HG02588 (cell line): ENCODE data around the gene MAGI2.

Experiments
- ATAC-seq: cut with Tn5 transposase; IDR thresholded peaks from one replicate; pipeline ENCODE4 v1.9.1; 2021; ENCODE audit warnings: mild to moderate bottlenecking, moderate library complexity; ENCODE audit not compliant: unreplicated experiment

The MAGI2 gene

DNA sequence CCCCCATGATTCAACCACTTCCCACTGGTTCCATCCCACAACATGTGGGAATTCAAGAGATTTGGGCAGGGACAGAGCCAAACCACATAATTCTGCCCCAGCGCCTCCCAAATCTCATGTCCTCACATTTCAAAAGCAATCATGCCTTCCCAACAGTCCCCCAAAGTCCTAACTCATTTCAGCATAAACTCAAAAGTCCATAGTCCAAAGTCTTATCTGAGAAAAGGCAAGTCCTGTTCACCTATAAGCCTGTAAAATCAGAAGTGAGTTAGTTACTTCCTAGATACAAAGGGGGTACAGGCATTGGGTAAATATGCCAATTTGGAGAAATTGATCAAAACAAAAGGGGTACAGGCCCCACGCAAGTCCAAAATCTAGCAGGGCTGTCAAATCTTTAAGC is 272.9 kb downstream of the MAGI2 start:
- no peak for ATAC-seq

DNA sequence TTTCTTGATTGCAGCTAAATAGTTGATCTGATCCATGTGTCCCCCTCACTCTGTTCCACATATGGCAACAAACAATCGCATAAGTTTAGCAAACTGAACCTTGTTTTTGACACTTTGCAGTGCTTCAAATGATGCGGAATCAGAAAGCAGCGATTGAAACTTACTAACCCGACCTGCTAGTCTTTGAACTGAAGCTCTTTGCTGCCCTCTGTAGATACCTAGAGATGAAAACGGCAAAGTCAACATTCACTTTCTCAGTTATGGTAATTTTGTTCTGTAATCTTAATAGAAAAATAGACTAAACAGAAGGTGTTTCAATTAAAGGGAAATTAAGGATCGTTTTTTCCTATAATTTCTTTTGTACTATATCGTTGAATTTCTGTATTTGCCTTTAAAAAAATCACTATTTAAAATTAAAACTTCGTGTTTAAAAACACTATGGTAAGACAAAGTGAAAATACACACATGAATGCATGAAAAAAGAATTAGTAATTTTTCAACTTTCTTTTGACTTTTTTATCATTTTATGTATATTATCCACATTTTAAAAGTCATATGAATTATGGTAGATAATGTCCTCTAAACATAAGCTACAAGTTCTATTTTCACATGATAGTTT is 276.5 kb downstream of the MAGI2 start:
- no peak for ATAC-seq

DNA sequence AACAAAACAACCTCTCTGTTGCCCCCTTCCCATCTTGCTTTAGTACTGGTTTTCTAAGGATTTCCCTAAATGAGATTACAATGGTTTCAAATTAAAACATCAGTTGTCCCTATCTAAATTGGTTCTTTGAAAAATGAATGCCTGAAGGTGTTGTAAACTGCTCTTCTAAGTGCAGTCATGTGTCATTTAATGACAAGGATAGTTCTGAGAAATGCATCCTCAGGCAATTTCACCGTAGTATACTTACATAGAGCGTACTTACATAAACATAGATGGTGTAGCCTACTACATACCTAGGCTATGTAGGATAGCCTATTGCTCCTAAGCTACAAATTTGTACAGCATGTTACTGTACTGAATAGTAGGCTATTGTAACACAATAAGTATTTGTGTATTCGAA is 278.1 kb downstream of the MAGI2 start:
- ATAC-seq = no peak

DNA sequence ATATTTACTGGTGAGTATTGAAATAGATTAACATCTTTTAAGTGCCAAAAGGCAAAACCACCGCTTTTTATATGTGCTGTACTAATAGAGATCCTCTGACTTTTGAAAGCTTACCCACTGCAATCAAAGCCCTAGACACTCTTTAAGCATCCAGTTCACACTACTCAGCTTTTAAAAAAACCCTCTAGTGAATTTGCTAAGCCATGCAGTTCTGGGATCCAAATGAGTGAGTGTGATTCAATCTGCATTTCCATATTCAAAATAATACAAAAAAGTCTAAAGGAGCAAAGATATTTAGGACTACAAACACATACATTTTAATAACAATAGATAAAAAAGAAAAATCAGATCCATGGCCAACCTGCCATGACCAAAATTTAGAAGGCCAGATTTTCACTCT is 288.2 kb downstream of the MAGI2 start:
- no peak for ATAC-seq

DNA sequence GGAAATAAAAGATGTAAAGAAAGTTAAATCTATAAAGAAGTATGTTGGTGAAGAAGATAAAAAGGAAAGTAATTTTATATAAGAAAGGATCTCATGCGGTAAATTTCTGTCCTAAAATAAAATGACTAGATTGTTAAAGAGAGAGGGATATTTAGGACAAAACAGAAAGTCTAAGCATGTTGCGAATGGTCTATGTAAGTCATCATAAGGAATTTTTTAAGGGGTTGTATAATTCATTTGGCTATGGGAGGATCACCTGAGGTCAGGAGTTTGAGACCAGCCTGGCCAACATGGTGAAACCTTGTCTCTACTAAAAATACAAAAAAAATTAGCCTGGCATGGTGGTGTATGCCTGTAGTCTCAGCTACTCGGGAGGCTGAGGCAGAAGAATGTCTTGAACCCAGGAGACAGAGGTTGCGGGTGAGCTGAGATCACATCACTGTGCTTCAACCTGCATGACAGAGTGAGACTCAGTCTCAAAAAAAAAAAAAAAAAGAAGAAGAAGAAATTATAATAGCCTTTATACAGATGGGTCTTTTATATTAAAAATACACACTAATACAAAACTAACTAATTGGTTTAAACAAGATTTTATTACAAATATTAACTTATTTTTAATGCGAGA is 294.3 kb downstream of the MAGI2 start:
- no peak for ATAC-seq

DNA sequence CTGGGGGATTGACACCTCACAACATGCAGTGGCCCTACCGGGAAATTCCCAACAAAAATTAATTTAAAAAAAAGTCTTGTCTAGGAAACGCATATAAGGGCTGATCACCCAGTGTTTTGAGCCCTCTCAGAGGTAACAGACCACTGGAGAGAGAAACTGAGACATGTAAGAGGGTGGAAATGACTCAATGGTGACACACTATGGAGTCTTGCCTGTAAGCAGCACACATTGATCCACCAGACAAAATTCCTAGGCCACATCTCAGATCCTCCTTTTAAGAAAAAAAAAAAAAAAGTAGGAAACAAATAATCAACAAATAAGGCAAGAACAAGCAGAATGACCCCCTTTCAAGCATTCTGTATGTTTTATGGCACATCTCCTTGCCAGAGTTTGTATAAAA is 296.2 kb downstream of the MAGI2 start:
- ATAC-seq = no peak

DNA sequence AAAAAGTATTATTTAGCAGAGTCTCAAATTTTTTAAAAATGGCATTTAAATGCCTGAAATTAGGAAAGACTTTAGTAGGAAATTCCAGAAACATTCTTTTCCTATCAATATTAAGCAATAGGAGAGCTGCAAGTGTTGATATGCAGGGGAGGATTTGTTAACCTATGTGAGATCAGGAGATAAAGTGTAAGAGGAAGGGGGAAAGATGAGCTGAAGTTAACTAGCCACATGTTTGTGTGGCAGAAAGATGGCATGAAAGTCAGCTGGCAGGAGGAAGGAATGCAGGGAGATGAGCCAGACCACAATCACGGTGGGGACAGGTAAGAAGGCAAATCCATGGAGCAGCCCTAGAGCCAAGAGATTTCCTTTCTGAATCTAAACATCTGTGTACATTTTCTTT is 303.6 kb downstream of the MAGI2 start:
- ATAC-seq = no peak

DNA sequence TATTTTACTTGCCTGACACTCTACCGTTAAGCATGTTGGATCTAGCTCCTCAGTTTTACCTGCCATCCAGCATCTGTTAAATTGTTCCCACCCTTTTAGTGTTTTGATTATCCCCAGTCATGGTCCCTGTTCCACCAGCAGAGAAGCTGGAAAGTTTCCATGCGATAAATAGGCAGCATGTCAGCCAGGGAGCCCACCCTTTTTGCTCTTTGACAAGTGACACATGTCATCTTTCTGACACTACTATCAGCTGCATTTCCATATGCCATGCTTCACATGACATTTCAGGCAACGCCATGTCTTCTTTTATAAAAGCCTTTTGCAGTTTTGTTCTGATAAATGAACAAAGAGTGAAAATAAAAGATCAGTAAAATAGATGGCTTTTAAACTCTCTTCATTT is 310.8 kb downstream of the MAGI2 start:
- ATAC-seq = no peak

DNA sequence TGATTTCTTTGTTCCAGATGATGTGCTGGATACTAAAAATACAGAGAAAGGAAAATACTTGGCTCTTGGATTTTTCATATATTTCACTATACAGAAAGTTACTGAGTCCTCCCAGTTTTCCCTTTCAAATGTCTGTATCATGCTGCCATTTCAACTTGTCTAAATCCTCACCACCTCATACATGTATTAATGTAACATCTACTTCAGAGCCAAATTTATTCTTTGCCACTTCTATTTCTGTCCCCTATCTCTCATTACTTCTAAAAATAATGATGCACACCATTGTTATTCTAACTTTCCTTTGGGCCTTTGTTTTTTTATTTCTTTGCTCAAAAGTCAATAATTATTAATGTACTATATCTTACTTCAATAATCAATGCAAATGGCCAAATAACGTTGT is 312.2 kb downstream of the MAGI2 start:
- ATAC-seq = no peak

DNA sequence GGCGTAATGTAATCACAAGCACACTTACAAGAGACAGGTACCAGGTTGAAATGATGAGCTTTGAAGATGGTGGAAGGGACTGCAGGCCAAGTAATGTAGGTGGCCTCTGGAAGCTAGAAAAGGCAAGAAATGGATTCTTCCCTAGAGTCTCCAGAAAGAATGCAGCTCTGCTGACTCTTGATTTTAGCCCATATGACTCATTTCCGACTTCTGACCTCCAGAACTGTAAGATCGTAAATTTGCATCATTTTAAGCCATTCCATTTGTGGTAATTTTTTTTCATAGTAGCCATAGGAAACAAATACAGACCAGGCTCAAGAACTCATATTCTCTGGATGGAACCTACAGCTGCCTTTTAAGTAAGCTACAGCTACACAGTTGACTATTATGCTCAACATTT is 315.5 kb downstream of the MAGI2 start:
- ATAC-seq = no peak

DNA sequence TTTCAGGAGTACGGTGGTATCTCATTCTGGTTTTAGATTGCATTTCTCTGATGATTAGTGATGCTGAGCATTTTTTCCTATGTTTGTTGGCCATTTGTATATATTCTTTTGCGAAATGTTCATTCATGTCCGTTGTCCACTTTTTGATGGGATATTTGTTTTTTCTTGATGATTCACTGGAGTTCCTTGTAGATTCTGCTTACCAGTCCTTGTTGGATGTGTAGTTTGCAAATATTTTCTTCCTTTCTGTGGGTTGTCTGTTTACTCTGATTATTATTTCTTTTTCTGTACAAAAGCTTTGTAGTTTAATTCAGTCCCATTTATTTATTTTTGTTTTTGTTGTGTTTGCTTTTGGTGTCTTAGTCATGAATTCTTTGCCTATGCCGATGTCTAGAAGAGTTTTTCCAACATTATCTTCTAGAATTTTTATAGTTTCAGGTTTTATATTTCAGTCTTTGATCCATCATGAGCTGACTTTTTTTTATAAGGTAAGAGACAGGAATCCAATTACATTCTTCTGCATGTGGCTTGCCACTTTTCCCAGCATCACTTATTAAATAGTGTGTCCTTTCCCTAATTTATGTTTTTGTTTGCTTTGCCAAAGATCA is 320.5 kb downstream of the MAGI2 start:
- no peak for ATAC-seq

DNA sequence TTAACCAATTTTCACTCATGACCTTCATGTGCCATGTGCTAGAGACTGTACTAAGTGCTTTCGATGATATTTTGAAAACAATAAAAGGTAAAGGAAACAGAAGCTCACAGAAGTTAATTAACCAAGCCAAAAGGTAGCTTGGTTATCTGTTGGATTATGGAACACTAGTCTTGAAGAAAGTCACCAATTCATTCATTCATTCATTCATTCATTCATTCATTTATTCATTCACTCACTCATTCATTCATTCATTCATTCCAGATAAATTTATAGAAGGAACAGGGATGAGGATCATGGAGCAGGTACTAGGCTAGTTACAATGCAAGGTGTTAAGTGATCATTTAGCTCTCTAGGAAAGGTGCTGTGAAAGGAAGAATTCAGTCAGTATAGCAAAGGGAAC is 322.8 kb downstream of the MAGI2 start:
- no peak for ATAC-seq

DNA sequence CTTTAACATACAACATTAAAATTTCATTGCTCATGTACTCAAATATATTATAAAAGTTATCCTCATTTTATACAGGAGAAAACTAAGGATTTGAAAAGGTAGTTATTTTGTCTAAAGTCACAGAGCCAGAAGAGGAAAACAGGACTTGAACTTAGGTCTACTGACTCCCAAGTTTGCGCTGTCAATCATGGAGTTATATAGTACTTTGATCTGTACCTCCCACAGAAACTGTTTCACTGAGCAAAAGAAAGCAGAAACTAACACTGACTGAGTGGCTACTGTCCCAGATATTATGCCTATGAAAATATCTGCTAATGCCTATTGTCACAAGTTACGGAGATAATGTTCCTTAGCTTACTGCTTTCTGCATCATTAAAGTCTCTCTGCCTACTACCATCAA is 329.1 kb downstream of the MAGI2 start:
- no peak for ATAC-seq

DNA sequence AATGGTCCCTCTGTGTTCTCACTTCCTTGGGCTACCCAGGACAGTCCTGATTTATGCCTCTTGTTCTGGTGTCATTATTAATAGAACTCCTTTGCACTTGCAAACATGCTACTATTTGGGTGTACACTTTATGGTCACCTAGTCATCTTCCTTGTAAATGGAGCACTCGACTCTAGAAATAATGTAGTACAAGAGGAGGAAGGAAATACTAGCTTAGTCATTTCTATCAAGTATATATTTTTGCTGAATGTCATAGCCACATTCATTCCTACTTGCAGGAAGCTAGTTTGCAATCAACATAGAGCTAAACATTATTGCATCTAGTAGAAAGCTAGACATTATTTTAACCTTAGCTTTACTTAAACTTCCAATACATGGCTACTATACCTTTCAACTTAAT is 335.3 kb downstream of the MAGI2 start:
- ATAC-seq = no peak

DNA sequence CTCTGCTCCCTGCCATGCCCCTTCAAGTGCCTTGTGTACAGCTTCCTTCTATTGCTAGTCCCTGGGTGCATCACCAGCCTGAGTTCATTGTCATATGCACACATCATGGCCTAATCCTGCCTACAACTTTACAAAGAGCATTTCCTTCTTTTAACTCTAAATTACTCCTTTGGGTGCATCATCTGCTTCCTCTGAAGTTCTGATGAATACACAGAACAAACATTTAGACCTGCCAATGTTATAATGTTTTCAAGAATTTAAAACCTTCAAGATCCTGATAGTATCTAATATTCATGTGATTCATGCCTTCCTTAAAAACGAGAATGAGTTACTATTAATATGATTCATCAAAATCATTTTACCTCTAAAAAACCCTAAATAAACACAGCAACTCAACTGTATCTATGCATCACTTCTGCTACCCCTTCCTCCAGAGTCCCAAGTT is 357.1 kb downstream of the MAGI2 start:
- ATAC-seq = no peak

DNA sequence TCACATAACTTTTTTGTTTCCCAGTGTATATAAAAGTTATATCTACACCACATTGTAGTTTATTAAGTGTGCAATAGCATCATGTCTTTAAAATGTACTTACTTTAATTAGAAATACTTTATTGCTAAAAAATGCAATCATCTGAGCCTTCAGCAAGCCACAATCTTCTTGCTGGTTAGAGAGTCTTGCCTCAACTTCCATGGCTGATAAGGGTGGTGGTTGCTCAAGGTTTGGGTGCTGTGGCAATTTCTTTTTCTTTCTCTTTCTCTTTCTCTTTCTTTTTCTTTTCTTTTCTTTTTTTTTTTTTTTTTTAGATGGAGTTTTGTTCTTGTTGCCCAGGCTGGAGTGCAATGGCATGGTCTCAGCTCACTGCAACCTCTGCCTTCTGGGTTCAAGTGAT is 360.0 kb downstream of the MAGI2 start:
- ATAC-seq = no peak

DNA sequence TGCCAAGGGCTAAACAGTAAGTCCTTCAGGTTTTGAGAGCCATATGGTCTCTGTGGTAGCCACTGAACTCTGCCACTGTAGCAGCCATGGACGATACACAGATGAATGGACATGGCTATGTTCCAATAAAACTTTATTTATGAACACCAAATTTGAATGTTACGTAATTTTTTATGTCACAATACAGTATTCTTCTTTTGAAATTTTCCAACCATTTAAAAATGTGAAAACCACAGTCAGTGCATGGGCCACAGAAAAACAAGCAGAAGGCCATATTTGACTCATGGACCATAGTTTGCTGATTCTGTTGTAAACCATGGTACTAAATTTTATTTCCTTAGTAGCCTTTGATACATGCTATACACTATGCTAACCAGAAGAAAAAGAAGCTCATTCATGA is 361.8 kb downstream of the MAGI2 start:
- ATAC-seq = no peak

DNA sequence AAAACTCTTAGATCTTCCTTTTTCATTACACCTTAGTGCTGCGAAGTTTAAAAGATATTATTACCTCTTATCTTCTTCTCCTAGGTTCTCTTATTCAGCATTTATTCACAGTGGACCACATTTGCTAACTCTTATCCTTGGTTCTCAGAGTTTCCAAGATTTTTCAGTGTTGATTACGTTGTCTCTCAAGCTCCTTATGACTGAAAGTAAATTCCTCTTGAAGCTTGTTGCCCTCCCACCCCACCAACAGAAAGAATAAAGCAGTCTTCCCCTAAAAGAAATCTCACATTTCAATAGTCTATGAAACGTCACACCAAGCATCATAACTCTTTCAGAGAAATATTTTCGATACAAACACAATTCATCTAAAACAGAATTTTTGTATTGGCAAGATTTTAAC is 362.5 kb downstream of the MAGI2 start:
- ATAC-seq = no peak

DNA sequence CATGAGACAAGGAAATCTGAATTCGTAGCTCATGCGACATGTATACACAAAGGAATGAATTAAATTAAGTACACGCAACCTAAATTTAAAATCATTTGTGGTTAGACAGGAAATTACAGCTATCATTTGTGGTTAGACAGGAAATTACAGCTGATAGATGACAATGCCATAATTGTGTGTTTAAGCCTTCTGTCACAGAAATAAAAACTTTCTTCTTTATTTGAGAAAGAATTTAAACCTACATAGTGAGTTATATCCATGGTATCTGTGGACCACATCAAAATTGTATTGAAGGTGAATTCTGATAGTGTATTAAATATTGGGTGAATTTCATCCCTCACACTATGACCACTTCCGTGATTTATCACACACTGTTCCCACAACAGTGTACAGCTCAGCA is 362.9 kb downstream of the MAGI2 start:
- no peak for ATAC-seq

DNA sequence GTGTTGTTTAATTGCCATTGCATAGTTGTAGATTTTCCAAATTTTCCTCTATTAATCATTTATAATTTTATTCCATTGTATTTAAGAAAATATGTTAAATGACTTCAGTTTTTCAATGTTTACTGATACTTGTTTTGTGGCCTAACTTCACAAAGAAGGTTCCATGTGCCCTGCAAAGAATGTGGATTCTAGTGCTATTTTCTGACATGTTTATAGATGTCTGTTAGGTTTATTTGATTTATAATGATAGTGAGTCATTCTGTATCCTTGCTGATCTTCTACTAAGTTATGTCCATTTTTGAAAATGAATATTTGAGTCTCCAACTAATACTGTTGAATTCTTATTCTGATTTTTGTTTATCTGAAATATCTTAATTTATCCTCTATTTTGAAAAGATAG is 369.0 kb downstream of the MAGI2 start:
- no peak for ATAC-seq

DNA sequence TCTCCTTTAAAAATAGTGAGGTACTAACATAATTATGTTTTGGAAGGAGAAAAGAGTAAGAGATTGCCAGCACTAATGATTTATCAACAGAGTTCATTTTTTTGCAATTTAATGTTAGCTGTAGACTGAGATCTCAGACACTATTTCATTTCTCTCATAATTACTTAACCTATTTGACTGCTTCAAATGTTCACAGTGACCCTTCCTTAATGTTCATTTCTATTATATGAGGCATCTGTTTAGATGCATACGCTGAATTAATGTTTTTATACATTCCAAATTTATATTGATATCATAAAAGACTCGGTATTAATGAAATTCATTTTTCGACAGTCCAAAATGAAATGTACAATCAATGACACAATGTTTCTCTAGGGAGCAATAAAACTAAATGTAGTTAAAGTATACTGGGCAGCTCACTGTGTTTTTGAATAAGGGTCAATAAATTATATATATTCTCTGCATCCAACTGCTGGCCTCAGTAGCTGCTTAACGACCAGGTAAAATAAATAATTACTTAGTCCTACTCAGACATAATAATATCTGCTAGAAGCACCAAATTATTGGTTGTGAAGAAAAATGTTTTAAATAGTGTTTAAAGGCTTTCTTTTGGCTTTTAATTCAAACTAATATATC is 373.4 kb downstream of the MAGI2 start:
- no peak for ATAC-seq

DNA sequence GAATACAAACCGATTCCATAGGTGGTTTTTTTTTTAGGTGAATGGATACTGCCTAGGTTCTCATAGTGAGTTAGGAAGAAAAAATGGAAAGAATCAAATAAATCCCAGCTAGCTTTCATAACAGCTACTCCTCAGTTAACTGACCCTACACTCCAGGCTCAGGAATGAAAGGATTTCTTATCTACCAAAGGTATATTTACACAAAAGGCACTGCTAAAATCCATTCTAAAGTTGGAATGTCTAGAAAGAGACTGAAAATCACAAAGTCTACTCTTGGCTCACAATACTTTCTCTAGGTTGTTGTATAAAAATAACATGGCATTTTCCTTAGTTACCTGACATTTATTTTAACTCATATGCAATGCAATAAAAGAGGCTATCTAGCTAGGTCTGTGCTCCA is 375.2 kb downstream of the MAGI2 start:
- ATAC-seq = no peak
